ENCODE measurements around the gene RFX4.
A peak's percentile ranks its signal among the peaks of the same experiment; 100 is the strongest.

RFX4 gene

GRCh38 chr12:106769546-106769945 lies 186.7 kb downstream of the RFX4 start:
- no peak for FAIRE-seq

- FAIRE-seq, result no peak
Measured at GRCh38 chr12:106771425-106771824, 188.6 kb downstream of the RFX4 start.

- no peak for FAIRE-seq
Measured at GRCh38 chr12:106773286-106774004, 190.6 kb downstream of the RFX4 start.

- peak; percentile 83 for FAIRE-seq
Measured at GRCh38 chr12:106774005-106774807, 191.4 kb downstream of the RFX4 start, which contains the start of gene RIC8B. TSS of gene RIC8B (plus strand) at chr12:106774682. CDS start at chr12:106774746, 64 bp downstream.

DNA sequence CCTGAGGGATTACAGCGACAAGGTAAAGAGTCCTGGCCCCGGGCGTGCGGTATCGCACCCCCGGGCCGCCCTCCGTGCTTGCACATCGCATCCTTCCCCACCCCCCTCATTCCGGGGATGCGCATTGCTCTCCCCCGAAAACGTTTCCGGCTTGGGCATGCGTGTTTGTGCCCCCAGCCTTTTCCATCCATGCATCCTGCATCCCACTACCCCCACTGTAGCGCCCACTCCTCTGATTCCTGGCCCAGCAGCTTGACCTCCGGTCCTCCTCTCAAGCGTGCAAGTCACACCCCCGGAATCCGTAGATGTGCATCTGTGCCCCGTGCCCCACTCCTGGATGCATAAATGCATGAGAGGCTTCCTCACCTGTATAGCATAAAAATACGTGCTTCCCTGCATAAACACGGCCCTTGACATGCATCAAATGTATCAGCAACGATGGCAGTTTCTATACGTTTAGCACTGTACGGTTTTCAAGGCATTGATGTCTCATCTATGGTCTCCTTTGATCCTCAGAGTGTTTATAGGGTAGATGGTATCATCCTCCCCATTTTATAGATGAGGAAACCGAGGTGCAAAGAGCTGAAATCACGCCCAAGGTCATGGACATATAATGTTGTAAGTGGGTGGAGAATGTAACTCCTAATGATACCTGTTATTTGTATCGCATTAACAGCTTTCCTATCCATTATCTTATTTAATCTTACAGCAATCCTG lies 192.2 kb downstream of the RFX4 start:
- no peak for FAIRE-seq

- no peak for FAIRE-seq
Measured at GRCh38 chr12:106776897-106777296, 194.1 kb downstream of the RFX4 start.

DNA sequence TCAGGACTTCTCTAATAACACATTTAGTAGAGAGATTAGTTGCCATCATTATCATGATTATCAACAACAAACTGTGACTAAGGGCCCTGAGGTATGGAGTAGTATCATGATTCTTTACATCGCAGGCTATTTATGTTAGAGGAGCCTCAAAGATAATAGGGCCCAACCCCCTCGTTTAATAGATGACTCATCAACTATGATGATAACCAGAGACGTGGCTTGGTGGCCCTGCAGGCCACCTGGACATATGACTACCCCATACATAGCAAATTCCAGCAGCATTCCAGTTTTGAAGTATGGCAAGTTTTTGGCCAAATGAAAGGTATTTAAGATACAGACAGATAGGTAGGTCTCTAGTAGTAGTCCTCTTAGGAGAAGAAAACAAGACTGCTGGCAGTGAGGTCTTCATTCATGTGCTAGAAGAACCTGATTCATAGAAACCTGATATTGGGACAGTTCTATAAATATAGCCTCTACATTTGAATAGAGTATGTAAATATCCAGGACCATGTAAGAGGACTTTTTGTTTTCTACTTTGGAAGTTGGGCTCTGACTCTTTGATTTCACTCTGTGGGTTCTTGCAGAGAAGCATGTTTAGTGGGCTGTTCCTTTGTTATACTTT lies 197.3 kb downstream of the RFX4 start:
- FAIRE-seq, result no peak

GRCh38 chr12:106782619-106783018 lies 199.8 kb downstream of the RFX4 start:
- no peak for FAIRE-seq

DNA sequence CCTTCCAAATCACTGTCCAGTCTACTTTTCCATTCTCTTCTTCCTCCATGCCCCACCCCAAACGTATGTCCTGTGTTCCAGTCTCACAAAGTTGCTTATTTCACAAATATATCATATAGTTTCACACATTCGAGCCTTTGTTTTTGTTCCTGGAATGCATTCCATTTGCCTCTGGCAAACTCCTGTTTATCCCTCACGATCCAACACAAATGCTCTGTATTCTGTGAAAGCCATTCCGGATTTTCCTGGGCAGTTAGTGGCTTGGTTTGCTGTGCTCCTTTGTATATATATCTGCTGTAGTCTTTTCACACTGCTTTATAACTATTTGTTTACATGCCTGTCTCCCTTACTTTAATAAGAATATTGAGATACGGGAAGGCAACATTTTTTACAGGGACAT lies 200.7 kb downstream of the RFX4 start:
- no peak for FAIRE-seq

GRCh38 chr12:106790020-106790419 lies 207.2 kb downstream of the RFX4 start:
- FAIRE-seq, result no peak

DNA sequence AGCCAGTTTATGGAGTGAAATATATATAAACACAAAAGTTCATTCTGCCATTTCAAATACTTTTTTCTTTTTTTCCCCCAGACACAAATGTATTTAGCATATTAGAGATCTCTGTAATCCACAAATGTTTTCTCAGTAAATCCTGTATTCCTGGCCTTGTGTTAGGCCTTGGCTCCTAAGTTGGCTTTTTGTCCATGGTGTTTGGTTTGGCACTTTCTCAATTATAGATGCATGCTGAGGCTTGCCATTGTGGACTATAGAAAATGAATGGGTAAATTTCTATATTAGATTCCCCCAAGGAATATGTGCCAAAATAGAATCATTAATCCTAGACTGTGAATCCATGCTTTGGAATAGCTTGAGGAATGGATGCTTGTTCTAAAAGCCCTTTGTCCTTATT lies 208.7 kb downstream of the RFX4 start:
- no peak for FAIRE-seq

DNA sequence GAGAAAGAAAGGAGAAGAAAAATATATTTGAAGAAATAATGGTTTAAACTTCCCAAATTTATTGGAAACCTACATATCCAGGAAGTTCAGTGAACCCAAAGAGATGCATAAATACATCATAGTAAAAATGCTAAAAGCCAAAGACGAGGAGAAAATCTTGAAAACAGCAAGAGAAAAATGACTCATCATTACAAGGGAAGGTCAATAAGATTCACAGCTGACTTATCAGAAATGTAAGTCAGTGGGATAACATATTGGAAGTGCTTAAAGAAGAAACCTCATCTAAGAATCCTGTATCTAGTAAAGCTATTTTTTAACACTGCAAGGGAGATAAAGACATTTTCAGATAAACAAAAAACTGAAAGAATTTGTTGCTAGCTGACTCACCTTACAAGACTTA lies 211.6 kb downstream of the RFX4 start:
- FAIRE-seq, result no peak

- FAIRE-seq, result no peak
Measured at GRCh38 chr12:106801167-106801708, 218.4 kb downstream of the RFX4 start.

DNA sequence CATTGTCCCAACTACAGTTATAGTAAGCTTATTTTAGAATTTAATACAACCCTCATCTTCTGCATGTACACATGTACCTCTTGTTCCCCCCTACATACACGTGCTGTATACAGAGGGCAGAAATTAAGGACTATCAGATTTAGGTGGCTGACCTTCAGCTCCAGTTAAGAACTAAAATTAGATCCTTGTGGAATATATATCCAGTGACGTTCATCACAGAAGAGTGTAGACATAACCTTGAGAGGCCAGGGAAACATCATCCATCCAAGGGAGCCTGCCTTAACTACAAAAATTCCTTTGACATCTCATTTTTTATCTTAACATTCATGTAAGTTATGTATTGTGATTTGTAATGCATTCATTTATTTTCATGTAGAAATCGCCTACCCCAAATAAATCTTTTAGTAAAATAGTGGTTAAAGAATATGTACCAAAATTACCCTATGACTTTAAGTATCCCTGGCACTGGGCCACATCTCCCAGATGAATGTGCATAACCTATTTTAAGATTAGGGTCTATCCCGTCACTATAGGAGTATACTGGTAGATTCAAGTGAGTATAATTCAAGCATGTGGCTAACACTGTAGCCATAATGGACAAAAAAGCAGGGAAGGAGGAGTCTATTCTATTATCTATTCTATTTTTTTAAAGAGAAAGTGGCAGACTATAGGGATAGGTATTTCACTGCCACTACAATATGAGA lies 219.2 kb downstream of the RFX4 start:
- no peak for FAIRE-seq

DNA sequence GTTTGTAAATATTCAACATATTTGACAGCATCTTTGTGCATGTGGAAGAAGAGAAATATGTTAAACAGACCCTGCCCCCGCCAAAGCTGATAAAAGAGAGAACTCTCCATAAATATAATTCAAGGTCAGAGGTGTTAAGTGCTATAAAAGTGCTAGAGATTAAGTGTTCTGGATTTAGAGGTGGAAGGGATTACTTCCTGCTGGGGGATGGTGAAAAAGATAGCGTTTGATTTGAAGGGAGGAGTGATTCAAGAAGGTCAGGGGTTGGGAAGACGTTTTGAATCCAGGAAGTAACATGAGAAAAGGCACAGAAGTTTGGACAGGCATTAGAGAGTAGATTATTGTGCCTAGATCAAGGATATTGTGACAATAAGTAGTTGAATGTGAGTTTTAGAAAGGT lies 221.9 kb downstream of the RFX4 start:
- no peak for FAIRE-seq

Data from islet of Langerhans (tissue), 1 donor.